Trophoblast cell (in vitro differentiated cells and primary cell): Measurements from ENCODE around the gene PSG1.
A peak's percentile ranks its signal among the peaks of the same experiment; 100 is the strongest.
"Not testable (repeated sequence)": the region's sequence is repeated elsewhere in the genome, so short reads cannot be mapped to it uniquely, and the experiment has no call there.

Experiments
- DNase-seq, 2 donors: peaks; one replicate each; pipeline ENCODE4 v3.0.0-alpha.2; 2016
- H2AFZ ChIP-seq: 2 replicates; pipeline ENCODE4 v1.6.1; 2013; ENCODE audit warnings: low read length, moderate library complexity, mild to moderate bottlenecking; ENCODE audit not compliant: insufficient read depth, poor library complexity
- H2AK5ac ChIP-seq: 2 replicates; pipeline ENCODE4 v1.6.1; 2013; ENCODE audit warnings: mild to moderate bottlenecking, low read length
- H2BK120ac ChIP-seq: 2 replicates; pipeline ENCODE4 v1.6.1; 2013; ENCODE audit warnings: low read length, mild to moderate bottlenecking, moderate library complexity; ENCODE audit not compliant: insufficient read depth, poor library complexity
- H2BK12ac ChIP-seq: 2 replicates; pipeline ENCODE4 v1.6.1; 2013; ENCODE audit warnings: mild to moderate bottlenecking, low read length, moderate library complexity
- H2BK5ac ChIP-seq: 2 replicates; pipeline ENCODE4 v1.6.1; 2013; ENCODE audit warnings: low read length, low read depth, moderate library complexity, mild to moderate bottlenecking; ENCODE audit not compliant: poor library complexity
- H3K14ac ChIP-seq: 2 replicates; pipeline ENCODE4 v1.6.1; 2013; ENCODE audit warnings: mild to moderate bottlenecking, low read length
- H3K18ac ChIP-seq: 2 replicates; pipeline ENCODE4 v1.6.1; 2013; ENCODE audit warnings: mild to moderate bottlenecking, low read length
- H3K23ac ChIP-seq: 2 replicates; pipeline ENCODE4 v1.6.1; 2013; ENCODE audit warnings: low read length
- H3K27ac ChIP-seq: 2 replicates; pipeline ENCODE4 v1.5.1; 2013; ENCODE audit warnings: low read depth, mild to moderate bottlenecking, inconsistent platforms, low read length, moderate library complexity
- H3K27me3 ChIP-seq: 2 replicates; pipeline ENCODE4 v1.6.1; 2013; ENCODE audit warnings: inconsistent platforms, mild to moderate bottlenecking, low read length, moderate library complexity; ENCODE audit not compliant: insufficient read depth
- H3K36me3 ChIP-seq, 2 experiments: 1 replicate in 1 of 2; 2 replicates in 1 of 2; pipeline ENCODE4 v1.6.1; 2013; ENCODE audit warnings: low read length in 2 of 2, mild to moderate bottlenecking in 2 of 2, moderate library complexity in 1 of 2; ENCODE audit not compliant: insufficient read depth in 2 of 2, control insufficient read depth in 1 of 2
- H3K4ac ChIP-seq: 2 replicates; pipeline ENCODE4 v1.6.1; 2013; ENCODE audit warnings: low read depth, mild to moderate bottlenecking, low read length, moderate library complexity
- H3K4me1 ChIP-seq, 2 experiments: 1 replicate in 1 of 2; 2 replicates in 1 of 2; pipeline ENCODE4 v1.6.1; 2013; ENCODE audit warnings: low read length in 2 of 2, mild to moderate bottlenecking in 2 of 2, moderate library complexity in 1 of 2; ENCODE audit not compliant: insufficient read depth in 2 of 2, control insufficient read depth in 1 of 2
- H3K4me2 ChIP-seq: 2 replicates; pipeline ENCODE4 v1.6.1; 2013; ENCODE audit warnings: inconsistent platforms, mild to moderate bottlenecking, low read length, moderate library complexity
- H3K4me3 ChIP-seq: 2 replicates; pipeline ENCODE4 v1.5.1; 2013; ENCODE audit warnings: mild to moderate bottlenecking, low read depth, low read length, inconsistent platforms
- H3K79me1 ChIP-seq: one replicate; pipeline ENCODE4 v1.6.1; 2013; ENCODE audit warnings: low read length
- H3K79me2 ChIP-seq: 2 replicates; pipeline ENCODE4 v1.6.1; 2013; ENCODE audit warnings: low read length, mild to moderate bottlenecking; ENCODE audit not compliant: control insufficient read depth, insufficient read depth, poor library complexity
- H3K9ac ChIP-seq: 2 replicates; pipeline ENCODE4 v1.6.1; 2013; ENCODE audit warnings: mild to moderate bottlenecking, low read length
- H3K9me3 ChIP-seq: 2 replicates; pipeline ENCODE4 v1.6.1; 2013; ENCODE audit warnings: low read depth, mild to moderate bottlenecking, control low read depth, inconsistent platforms, low read length; ENCODE audit not compliant: insufficient read depth
- H4K12ac ChIP-seq: 2 replicates; pipeline ENCODE4 v1.6.1; 2013; ENCODE audit warnings: low read depth, mild to moderate bottlenecking, low read length, moderate library complexity
- H4K8ac ChIP-seq: 2 replicates; pipeline ENCODE4 v1.6.1; 2013; ENCODE audit warnings: low read depth, mild to moderate bottlenecking, low read length, moderate library complexity
- H4K91ac ChIP-seq: one replicate; pipeline ENCODE4 v1.6.1; 2013; ENCODE audit warnings: low read depth, mild to moderate bottlenecking, low read length, moderate library complexity
- WGBS: extraction: QIAGEN DNeasy Blood & Tissue Kit; methylation state at CpG from one replicate; pipeline ENCODE4 v1.1.7; 2013; ENCODE audit warnings: missing lambda C conversion rate; ENCODE audit not compliant: insufficient read length, insufficient coverage; ENCODE audit errors: extremely low coverage; 5-methylcytosine and 5-hydroxymethylcytosine counted together

PSG1 gene

GRCh38 chr19:42880621-42881020 lies 1.1 kb upstream of the PSG1 start:
- not testable (repeated sequence) for H3K4me1 ChIP-seq, H2BK120ac ChIP-seq, H2AK5ac ChIP-seq, H2BK12ac ChIP-seq, H3K4me3 ChIP-seq, H3K14ac ChIP-seq, H4K8ac ChIP-seq, DNase-seq, H3K4ac ChIP-seq, H4K12ac ChIP-seq, H3K27ac ChIP-seq, H3K9ac ChIP-seq, H2BK5ac ChIP-seq, H4K91ac ChIP-seq, H3K18ac ChIP-seq, H3K4me2 ChIP-seq, H3K36me3 ChIP-seq, H2AFZ ChIP-seq, H3K79me1 ChIP-seq, H3K27me3 ChIP-seq, H3K23ac ChIP-seq, H3K79me2 ChIP-seq
- H3K9me3 ChIP-seq, result peaks cover 30% of the 10 kb centered on the region
- no CpG with 5 or more reads among the region's 9 CpGs for WGBS

DNA sequence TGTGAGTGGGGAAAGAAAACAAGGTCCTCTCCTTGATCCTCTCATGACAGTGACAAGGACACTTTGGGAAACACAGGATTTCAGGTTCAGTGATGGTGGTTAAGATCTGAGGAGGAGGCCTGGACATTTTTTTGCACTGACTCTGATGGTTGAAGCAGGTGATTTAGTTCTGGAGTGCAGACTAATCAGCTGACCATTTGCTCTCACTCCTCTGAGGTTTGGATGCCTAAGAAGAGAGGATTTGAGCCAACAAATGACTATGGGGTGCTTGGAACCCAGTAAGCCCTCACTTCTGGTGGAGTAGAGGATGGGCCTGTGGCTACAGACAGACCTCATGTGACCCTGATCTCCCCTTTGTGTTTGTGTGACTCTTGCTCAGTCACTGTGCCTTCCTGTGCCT lies 2.9 kb downstream of the PSG1 start:
- not testable (repeated sequence) for H4K91ac ChIP-seq, H3K23ac ChIP-seq, H4K8ac ChIP-seq, H3K27ac ChIP-seq, H2AFZ ChIP-seq, H3K79me2 ChIP-seq, H3K18ac ChIP-seq, H2AK5ac ChIP-seq, H3K27me3 ChIP-seq, H4K12ac ChIP-seq, H3K9ac ChIP-seq, H3K14ac ChIP-seq, H3K4ac ChIP-seq, H3K36me3 ChIP-seq, H2BK12ac ChIP-seq, H2BK5ac ChIP-seq, H3K4me2 ChIP-seq, H2BK120ac ChIP-seq, H3K79me1 ChIP-seq, H3K4me3 ChIP-seq, H3K4me1 ChIP-seq
- H3K9me3 ChIP-seq, result peaks cover 33% of the 10 kb centered on the region
- peak; percentile 31 to 60 for DNase-seq

DNA sequence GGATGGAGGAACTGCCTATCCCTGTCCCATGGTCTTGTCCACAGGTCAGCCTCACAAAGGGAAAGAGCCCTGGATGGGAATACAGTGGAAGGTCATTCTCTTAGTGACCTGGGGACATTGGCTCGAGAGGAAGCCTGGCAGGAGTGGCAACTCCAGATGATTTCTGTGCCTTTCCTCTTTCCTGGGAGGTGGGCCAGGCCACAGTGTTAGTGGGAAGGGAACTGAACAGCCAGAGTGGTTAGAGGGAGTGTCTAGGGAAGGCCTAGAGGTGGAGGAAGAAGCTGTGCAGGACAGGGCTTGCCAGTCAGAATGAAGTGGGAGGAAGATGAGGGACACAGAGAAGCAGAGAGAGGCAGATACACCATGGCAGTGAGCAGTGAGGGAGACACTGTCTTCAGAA lies 3.6 kb downstream of the PSG1 start:
- not testable (repeated sequence) for H3K18ac ChIP-seq, H4K12ac ChIP-seq, H2AFZ ChIP-seq, DNase-seq, H4K8ac ChIP-seq, H3K27ac ChIP-seq, H3K79me1 ChIP-seq, H3K4me2 ChIP-seq, H3K23ac ChIP-seq, H3K14ac ChIP-seq, H3K9ac ChIP-seq, H3K79me2 ChIP-seq, H3K4me1 ChIP-seq, H3K36me3 ChIP-seq, H3K4ac ChIP-seq, H2BK5ac ChIP-seq, H3K4me3 ChIP-seq, H2BK120ac ChIP-seq, H4K91ac ChIP-seq, H2BK12ac ChIP-seq, H2AK5ac ChIP-seq, H3K27me3 ChIP-seq
- peaks cover 32% of the 10 kb centered on the region for H3K9me3 ChIP-seq
- WGBS, result no CpG with 5 or more reads among the region's 1 CpG

DNA sequence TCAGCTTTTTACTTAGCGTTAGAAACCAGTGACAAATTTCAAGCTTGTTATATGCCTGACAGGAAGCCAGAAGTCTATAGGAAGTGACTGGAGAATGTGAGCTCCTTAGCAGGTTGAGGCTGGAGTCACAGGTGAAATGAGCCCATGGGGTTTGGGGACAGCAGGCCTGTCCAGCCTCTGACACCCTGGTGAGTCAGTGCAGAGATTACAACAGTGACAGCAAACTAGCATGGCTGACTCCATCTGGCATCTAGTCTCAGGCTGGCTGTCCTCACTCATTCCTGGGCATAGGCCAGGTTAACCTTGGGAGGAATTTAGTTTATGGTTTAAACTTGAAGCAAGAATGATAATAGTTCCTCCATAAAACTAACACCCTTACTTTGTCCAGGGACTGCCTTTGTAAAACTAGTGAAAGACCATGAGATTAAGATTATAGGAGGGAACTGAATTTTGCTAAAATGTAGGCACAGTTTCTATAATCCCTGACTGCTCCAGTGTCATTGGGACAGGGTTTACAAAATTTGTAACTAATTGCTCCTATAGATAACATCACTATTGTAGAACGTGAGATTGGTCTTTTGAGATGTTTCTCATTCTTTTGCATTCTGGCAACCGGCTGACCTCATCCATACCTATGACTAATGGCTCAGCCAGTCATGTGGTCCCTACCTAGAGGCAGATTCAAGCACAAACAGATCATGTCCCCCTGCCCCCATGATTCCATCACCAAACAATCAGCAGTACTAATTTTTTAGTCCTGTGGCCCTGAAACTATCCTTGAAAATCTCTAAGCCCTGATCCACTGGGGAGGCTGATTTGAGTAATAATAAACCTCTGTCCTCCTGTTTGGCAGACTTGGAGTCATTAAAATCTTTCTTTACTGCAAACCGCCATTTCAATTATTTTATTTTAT lies 4.4 kb downstream of the PSG1 start:
- H2BK5ac ChIP-seq, H2AFZ ChIP-seq, H3K18ac ChIP-seq, H3K79me1 ChIP-seq, H3K4ac ChIP-seq, H3K9ac ChIP-seq, H4K91ac ChIP-seq, H3K4me2 ChIP-seq, H3K14ac ChIP-seq, H3K23ac ChIP-seq, H3K27ac ChIP-seq, H2AK5ac ChIP-seq, H2BK120ac ChIP-seq, H4K12ac ChIP-seq, H4K8ac ChIP-seq, H3K4me1 ChIP-seq, H3K27me3 ChIP-seq, H3K4me3 ChIP-seq, H3K36me3 ChIP-seq, H2BK12ac ChIP-seq, H3K79me2 ChIP-seq: not testable (repeated sequence)
- H3K9me3 ChIP-seq, result peaks cover 27% of the 10 kb centered on the region
- peak; percentile 52 to 72 for DNase-seq
- WGBS, result no CpG with 5 or more reads among the region's 4 CpGs
